ENCODE data around the gene POLA2.

DNA sequence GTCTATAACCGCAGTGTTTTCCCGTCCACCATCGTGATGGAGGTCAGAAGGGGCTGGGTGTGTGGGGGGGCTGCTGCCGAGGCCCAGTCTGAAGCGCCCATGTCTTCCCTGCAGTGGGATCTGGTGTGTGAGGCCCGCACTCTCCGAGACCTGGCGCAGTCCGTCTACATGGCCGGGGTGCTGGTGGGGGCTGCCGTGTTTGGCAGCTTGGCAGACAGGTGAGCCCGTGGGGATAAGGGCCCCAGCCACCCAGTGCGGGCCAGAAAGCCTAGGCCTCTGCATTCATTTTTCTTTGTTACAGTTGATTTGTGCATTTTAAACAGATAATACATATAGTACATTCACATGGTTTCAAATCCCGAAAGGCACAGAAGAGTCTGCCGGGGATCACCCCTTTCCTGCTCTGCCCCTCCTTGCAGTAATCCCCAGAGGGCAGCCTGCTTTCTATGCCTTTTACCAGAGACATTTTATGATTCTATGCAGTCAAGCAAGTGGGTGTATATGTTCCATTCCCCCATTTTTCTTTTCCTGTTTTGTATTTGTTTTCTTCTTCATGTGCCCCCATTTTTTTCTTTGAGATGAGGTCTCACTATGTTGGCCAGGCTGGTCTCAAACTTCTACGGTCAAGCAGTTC, 47.4 kb upstream of the POLA2 start:
- TF ChIP-seq POLR2A (IDR thresholded peaks at IDR 0.05) (no peak), CTCF (IDR thresholded peaks at IDR 0.05) (no peak)

Data from Peyer's patch (tissue), 4 donors.